Progenitor cell of endocrine pancreas (in vitro differentiated cells): ENCODE results near the gene CACNB4. TPM values are rescaled to one million over a fixed set of nuclear protein-coding genes. Genes with fewer than 3 reads are reported as not detected.
"Not testable (repeated sequence)": the region's sequence is repeated elsewhere in the genome, so short reads cannot be mapped to it uniquely, and the experiment has no call there.

ENCODE experiments used
- DNase-seq: peaks from one replicate; pipeline ENCODE4 v3.0.0; 2021; ENCODE audit warnings: low spot score; ENCODE audit not compliant: unreplicated experiment
- H3K27ac Mint-ChIP-seq: 2 replicates; pipeline ENCODE4 v1.8.0; 2021; ENCODE audit warnings: mild to moderate bottlenecking, moderate library complexity, mixed read lengths
- H3K27me3 Mint-ChIP-seq: 2 replicates; pipeline ENCODE4 v1.8.0; 2021; ENCODE audit warnings: mixed read lengths
- H3K36me3 Mint-ChIP-seq: 2 replicates; pipeline ENCODE4 v1.8.0; 2022; ENCODE audit warnings: mixed read lengths; ENCODE audit not compliant: insufficient read depth
- H3K4me1 Mint-ChIP-seq: 2 replicates; pipeline ENCODE4 v1.8.0; 2021; ENCODE audit warnings: low read depth, mixed read lengths
- H3K4me3 Mint-ChIP-seq: 2 replicates; pipeline ENCODE4 v1.8.0; 2021; ENCODE audit warnings: low read depth, mild to moderate bottlenecking, moderate library complexity, mixed read lengths
- H3K9me3 Mint-ChIP-seq: 2 replicates; pipeline ENCODE4 v1.8.0; 2021; ENCODE audit warnings: low read depth, mixed read lengths
- total RNA-seq: library from RNA; stranded (reverse); gene quantifications from 2 replicates; pipeline ENCODE4 v1.2.1, GENCODE V29; 2021
- TF ChIP-seq, protein P1 (sequence below): fragments of 200-600 bp; sonication (generic); IDR thresholded peaks from one replicate; pipeline ENCODE4 v1.5.0; 2021; ENCODE audit warnings: antibody characterized with exemption, mild to moderate bottlenecking; ENCODE audit not compliant: unreplicated experiment

Gene CACNB4
- total RNA-seq, 1 donor from 2014 or later: 2.5 TPM

DNA sequence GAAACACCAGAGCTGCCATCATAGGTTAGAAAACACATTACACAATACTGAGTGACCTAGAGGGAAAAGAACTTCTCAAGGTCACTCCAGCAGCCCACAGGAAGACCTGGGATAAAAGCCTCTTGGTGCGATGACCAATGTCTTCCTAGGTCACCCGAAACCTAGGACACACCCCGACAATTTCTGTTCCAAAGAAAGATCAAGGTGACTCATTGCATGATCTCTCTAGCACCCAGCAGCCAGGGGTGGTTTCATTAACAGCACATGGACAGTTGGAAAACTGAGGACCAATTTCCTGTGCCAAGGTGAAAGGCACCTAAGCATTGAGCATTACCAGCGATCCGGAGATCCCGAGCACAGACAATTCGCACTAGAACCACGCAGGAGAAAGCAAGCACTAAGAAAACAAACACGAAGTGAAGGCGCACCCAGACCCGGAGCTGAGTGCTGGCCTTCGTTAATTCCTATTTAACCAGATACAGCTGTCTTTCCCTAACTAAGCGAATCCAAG is 1.5 kb downstream of the CACNB4 start:
- Mint-ChIP-seq H3K27me3 (peaks cover 63% of the 10 kb centered on the region), H3K27ac (peak overlapping the region; percentile 39), H3K4me3 (peak overlapping the region; percentile 85), H3K9me3 (no peaks in the 10 kb centered on the region), H3K4me1 (peaks cover 7% of the 10 kb centered on the region), H3K36me3 (no peaks in the 10 kb centered on the region)
- no peak for DNase-seq
- TF ChIP-seq, protein P1, sequence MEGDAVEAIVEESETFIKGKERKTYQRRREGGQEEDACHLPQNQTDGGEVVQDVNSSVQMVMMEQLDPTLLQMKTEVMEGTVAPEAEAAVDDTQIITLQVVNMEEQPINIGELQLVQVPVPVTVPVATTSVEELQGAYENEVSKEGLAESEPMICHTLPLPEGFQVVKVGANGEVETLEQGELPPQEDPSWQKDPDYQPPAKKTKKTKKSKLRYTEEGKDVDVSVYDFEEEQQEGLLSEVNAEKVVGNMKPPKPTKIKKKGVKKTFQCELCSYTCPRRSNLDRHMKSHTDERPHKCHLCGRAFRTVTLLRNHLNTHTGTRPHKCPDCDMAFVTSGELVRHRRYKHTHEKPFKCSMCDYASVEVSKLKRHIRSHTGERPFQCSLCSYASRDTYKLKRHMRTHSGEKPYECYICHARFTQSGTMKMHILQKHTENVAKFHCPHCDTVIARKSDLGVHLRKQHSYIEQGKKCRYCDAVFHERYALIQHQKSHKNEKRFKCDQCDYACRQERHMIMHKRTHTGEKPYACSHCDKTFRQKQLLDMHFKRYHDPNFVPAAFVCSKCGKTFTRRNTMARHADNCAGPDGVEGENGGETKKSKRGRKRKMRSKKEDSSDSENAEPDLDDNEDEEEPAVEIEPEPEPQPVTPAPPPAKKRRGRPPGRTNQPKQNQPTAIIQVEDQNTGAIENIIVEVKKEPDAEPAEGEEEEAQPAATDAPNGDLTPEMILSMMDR: no peak

DNA sequence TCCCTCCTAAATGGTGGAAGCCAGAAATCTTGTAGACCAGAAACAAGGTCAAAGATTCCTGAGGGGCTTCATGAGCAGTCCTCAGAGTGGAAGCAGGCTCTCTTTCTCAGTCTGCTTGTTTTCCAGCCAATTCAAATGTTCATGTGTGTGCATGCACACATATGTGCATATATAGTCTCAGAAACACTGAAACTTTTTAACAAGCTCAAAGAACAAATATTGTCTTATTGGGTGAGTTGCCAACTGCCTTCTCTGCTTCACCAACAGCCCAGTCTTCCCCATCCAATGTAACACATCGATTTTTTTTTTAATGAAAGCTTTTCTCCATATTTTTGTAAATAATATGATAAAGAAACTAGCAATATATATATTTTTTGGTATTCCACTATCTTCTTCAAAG is 3.7 kb downstream of the CACNB4 start:
- H3K9me3 Mint-ChIP-seq: no peaks in the 10 kb centered on the region
- no peak overlapping the region for H3K27ac Mint-ChIP-seq
- no peaks in the 10 kb centered on the region for H3K36me3 Mint-ChIP-seq
- H3K27me3 Mint-ChIP-seq: peaks cover 47% of the 10 kb centered on the region
- TF ChIP-seq, protein P1: no peak
- H3K4me1 Mint-ChIP-seq: peaks cover 7% of the 10 kb centered on the region
- no peak overlapping the region for H3K4me3 Mint-ChIP-seq
- DNase-seq: no peak

DNA sequence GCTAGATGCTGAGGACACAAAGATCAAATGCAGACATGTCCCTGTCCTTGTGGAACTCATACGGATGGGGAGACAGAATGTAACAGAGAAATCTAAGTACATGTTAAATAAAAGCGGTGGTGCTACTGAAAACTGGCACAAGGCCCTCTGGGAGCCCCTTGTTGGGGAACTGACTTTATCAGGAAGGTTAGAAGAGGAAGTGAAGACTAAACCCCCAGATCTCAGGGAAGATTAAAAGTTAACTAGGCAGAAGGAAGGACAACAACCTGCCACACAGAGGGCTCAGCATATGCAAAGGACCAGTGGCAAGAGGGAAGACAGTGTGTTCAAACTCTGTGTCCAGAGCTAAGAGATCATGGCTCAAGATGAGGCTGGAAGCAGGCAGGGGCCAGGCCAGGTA is 4.8 kb downstream of the CACNB4 start:
- no peaks in the 10 kb centered on the region for H3K36me3 Mint-ChIP-seq
- H3K4me1 Mint-ChIP-seq: peaks cover 4% of the 10 kb centered on the region
- H3K9me3 Mint-ChIP-seq: no peaks in the 10 kb centered on the region
- TF ChIP-seq, protein P1: no peak
- DNase-seq: no peak
- H3K27ac Mint-ChIP-seq: no peak overlapping the region
- H3K4me3 Mint-ChIP-seq: no peak overlapping the region
- H3K27me3 Mint-ChIP-seq: peaks cover 35% of the 10 kb centered on the region

DNA sequence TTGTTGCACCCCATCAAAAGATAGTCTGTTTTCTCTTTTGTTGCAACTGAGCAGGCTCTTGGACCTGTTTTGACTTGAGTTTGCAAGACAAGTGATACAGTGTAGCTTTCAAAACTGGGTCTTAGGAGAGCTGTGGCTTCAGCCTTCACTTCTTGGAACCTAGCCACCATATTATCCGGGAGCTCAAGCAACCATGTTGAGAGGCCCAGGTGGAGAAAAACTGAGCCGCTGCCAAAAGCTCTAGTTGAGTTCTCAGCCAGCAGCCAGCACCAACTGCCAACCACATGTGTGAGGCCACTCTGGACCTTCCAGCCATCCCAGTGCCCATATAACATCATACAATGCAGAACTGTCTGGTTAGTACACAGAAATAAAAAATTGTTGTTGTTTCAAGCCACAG is 5.4 kb downstream of the CACNB4 start:
- no peak for DNase-seq
- Mint-ChIP-seq H3K27ac (no peak overlapping the region), H3K27me3 (peaks cover 35% of the 10 kb centered on the region), H3K4me3 (no peak overlapping the region), H3K4me1 (peaks cover 4% of the 10 kb centered on the region), H3K9me3 (no peaks in the 10 kb centered on the region), H3K36me3 (no peaks in the 10 kb centered on the region)
- TF ChIP-seq, protein P1: no peak

DNA sequence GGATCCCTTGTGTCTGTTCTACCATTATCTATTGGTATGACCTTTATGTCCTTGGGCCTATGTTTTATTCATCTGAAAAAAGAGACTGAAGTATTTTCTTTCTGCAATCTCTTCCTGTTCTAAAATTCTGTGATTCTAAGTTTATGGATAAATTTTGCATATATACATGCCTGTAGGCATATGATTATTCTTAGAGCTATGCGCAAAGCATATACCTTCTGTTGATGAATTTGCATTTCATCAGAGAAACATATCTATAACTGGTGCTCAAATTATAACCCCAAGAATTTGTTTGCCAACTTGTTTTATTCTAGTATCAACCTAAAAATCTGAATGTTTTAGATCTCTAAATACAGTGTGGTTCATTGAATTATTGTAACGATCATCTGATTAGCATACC is 6.7 kb downstream of the CACNB4 start:
- no peaks in the 10 kb centered on the region for H3K4me1 Mint-ChIP-seq
- TF ChIP-seq, protein P1: no peak
- H3K27ac Mint-ChIP-seq: no peak overlapping the region
- H3K27me3 Mint-ChIP-seq: peaks cover 24% of the 10 kb centered on the region
- H3K9me3 Mint-ChIP-seq: no peaks in the 10 kb centered on the region
- H3K36me3 Mint-ChIP-seq: no peaks in the 10 kb centered on the region
- DNase-seq: no peak
- H3K4me3 Mint-ChIP-seq: no peak overlapping the region

DNA sequence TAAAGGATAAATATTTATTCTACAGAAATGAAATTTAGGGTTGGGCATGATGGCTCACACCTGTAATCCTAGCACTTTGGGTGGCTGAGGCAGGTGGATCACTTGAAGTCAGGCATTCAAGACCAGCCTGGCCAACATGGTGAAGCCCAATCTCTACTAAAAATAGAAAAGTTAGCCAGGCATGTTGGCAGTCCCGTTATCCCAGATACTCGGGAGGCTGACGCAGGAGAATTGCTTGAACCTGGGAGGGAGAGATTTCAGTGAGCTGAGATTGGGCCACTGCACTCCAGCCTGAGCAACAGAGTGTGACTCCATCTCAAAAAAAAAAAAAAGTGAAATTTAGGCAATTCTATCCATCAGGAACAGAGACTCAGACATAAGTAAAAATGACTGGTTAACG is 8.1 kb downstream of the CACNB4 start:
- DNase-seq, H3K4me3 Mint-ChIP-seq, H3K27ac Mint-ChIP-seq, H3K4me1 Mint-ChIP-seq, H3K9me3 Mint-ChIP-seq, H3K36me3 Mint-ChIP-seq: not testable (repeated sequence)
- H3K27me3 Mint-ChIP-seq: peaks cover 14% of the 10 kb centered on the region
